PC-3 (cell line): ENCODE results near the gene HOXB6. TPM values are rescaled to one million over a fixed set of nuclear protein-coding genes. Genes with fewer than 3 reads are reported as not detected.

Experiments
- ATAC-seq: fragments of 200-7000 bp; cut with Tn5 transposase; 2 replicates; pipeline ENCODE4 v1.9.1; 2020; ENCODE audit warnings: mild to moderate bottlenecking, moderate library complexity
- BruUV-seq: library from RNA; stranded (reverse); fragments of 400-500 nt; replicated peaks from 2 replicates; lab custom pipeline; 2021; lab: Mats Ljungman, UMichigan
- CTCF ChIA-PET: fragments of 300-600 bp; sonication (Branson Sonifier 250); formaldehyde crosslinking; loops from one replicate; lab custom pipeline; 2022; ENCODE audit warnings: antibody characterized with exemption; lab: Charles Lee
- POLR2A ChIA-PET: fragments of 300-600 bp; sonication (Branson Sonifier 250); formaldehyde crosslinking; loops from one replicate; lab custom pipeline; 2022; ENCODE audit warnings: antibody characterized with exemption; ENCODE audit not compliant: unreplicated experiment; lab: Charles Lee
- DNase-seq: peaks from one replicate; pipeline ENCODE4 v3.0.0-alpha.2; 2015
- H2AFZ ChIP-seq: fragments of 300-600 bp; sonication (generic); 2 replicates; pipeline ENCODE4 v1.6.0; 2016; ENCODE audit warnings: antibody characterized with exemption, low read length
- H3F3A ChIP-seq: fragments of 300-600 bp; sonication (generic); one replicate; pipeline ENCODE4 v1.6.0; 2017; ENCODE audit warnings: antibody characterized with exemption, low read length, control low read depth, mild to moderate bottlenecking; ENCODE audit not compliant: unreplicated experiment
- H3K27ac ChIP-seq: fragments of 300-600 bp; sonication (generic); 2 replicates; pipeline ENCODE4 v1.5.1; 2016; ENCODE audit warnings: mild to moderate bottlenecking, low read length
- H3K27me3 ChIP-seq: fragments of 300-600 bp; sonication (generic); 2 replicates; pipeline ENCODE4 v1.6.1; 2016; ENCODE audit warnings: low read length, mixed read lengths
- H3K36me3 ChIP-seq: fragments of 300-600 bp; sonication (generic); 2 replicates; pipeline ENCODE4 v1.6.1; 2016; ENCODE audit warnings: low read depth, mixed run types, low read length, mixed read lengths
- H3K4me1 ChIP-seq: fragments of 300-600 bp; sonication (generic); 2 replicates; pipeline ENCODE4 v1.5.1; 2016; ENCODE audit warnings: low read length; ENCODE audit not compliant: insufficient read depth
- H3K4me2 ChIP-seq: fragments of 300-600 bp; sonication (generic); 2 replicates; pipeline ENCODE4 v1.6.0; 2016; ENCODE audit warnings: low read length
- H3K4me3 ChIP-seq: fragments of 300-600 bp; sonication (generic); 2 replicates; pipeline ENCODE4 v1.5.1; 2016; ENCODE audit warnings: mild to moderate bottlenecking, low read length, mixed read lengths
- H3K79me2 ChIP-seq: fragments of 300-600 bp; sonication (generic); 2 replicates; pipeline ENCODE4 v1.6.1; 2017; ENCODE audit warnings: low read length, mixed read lengths
- H3K9ac ChIP-seq: fragments of 300-600 bp; sonication (generic); 2 replicates; pipeline ENCODE4 v1.6.0; 2016; ENCODE audit warnings: mild to moderate bottlenecking, low read length
- H3K9me2 ChIP-seq: fragments of 300-600 bp; sonication (generic); replicated peaks from 2 replicates; pipeline ENCODE4 v1.6.1; 2016; ENCODE audit warnings: mixed run types, low read length, mixed read lengths
- H3K9me3 ChIP-seq: fragments of 300-600 bp; sonication (generic); 2 replicates; pipeline ENCODE4 v1.6.1; 2016; ENCODE audit warnings: low read length, mixed read lengths
- H4K20me1 ChIP-seq: fragments of 300-600 bp; sonication (generic); 2 replicates; pipeline ENCODE4 v1.6.1; 2016; ENCODE audit warnings: low read length, mixed read lengths
- EZH2 ChIP-seq: fragments of 300-600 bp; sonication (generic); IDR thresholded peaks from one replicate; pipeline ENCODE4 v1.6.1; 2017; ENCODE audit warnings: antibody characterized with exemption, mild to moderate bottlenecking, low read length; ENCODE audit not compliant: unreplicated experiment
- EZH2phosphoT487 ChIP-seq: fragments of 300-600 bp; sonication (generic); IDR thresholded peaks from 2 replicates; pipeline ENCODE4 v1.6.1; 2018; ENCODE audit warnings: mild to moderate bottlenecking, antibody characterized with exemption, low read length, borderline replicate concordance
- intact Hi-C: fragments of 100-400 bp; cut with micrococcal nuclease; formaldehyde crosslinking; loops from 2 replicates; pipeline ENCODE4 v1.9.0; 2023
- total RNA-seq: library from RNA; depleted of rRNA; stranded (reverse); fragments of >200 nt; gene quantifications from 2 replicates; pipeline ENCODE4 v1.2.3, GENCODE V29; 2014
- TF ChIP-seq, protein P1 (sequence below): fragments of 300-600 bp; sonication (generic); conservative IDR thresholded peaks from 2 replicates; pipeline ENCODE4 v1.5.1; 2017; ENCODE audit warnings: antibody characterized with exemption, low read depth, mild to moderate bottlenecking, low read length

Gene HOXB6
- total RNA-seq, 1 experiment from 2014 or later, result 9.5 TPM

DNA sequence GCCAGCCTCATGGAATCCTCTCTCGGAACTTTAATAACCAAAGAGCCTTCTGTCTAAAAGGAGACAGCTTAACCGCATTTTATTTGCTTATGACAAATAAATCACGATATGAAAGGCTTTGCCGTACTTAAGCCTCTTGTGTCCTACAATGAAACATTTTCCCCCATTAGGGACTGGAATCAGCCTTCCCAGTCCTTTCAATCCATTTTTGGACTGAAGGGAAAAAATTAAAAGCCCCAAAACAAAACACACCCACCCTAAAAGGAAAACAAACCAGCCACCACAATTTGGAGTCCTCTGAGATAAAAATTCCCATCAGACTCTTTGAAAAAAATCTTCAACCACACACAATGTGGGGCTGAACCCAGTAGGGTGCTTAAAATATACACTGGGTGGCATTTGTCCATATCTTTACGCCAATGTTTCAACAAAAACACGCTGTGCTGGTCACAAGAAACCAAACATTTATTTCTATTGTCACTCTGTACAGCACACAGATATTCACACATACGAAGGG, 29.7 kb downstream of the HOXB6 start:
- H2AFZ ChIP-seq, result peak overlapping the region; percentile 22
- intact Hi-C loops, result no loop called here
- H3K4me3 ChIP-seq, result no peak overlapping the region
- ChIA-PET CTCF (interaction anchor here (0.8 kb wide), 1 partner anchor 12 kb away, joined by 4 read pairs; no protein-coding TSS in a partner anchor), POLR2A (interaction anchor here (0.6 kb wide), 1 partner anchor 143 kb away, joined by 4 read pairs; no protein-coding TSS in a partner anchor)
- H3K79me2 ChIP-seq, result no peaks in the 10 kb centered on the region
- H3K4me2 ChIP-seq, result peak overlapping the region; percentile 51
- peak; percentile 51 for DNase-seq
- no peak overlapping the region for H3K9ac ChIP-seq
- no peaks in the 10 kb centered on the region for H3K36me3 ChIP-seq
- H4K20me1 ChIP-seq, result no peaks in the 10 kb centered on the region
- H3K27ac ChIP-seq, result no peak overlapping the region
- peak; percentile 37 for ATAC-seq
- no peak for TF ChIP-seq EZH2
- TF ChIP-seq, protein P1, sequence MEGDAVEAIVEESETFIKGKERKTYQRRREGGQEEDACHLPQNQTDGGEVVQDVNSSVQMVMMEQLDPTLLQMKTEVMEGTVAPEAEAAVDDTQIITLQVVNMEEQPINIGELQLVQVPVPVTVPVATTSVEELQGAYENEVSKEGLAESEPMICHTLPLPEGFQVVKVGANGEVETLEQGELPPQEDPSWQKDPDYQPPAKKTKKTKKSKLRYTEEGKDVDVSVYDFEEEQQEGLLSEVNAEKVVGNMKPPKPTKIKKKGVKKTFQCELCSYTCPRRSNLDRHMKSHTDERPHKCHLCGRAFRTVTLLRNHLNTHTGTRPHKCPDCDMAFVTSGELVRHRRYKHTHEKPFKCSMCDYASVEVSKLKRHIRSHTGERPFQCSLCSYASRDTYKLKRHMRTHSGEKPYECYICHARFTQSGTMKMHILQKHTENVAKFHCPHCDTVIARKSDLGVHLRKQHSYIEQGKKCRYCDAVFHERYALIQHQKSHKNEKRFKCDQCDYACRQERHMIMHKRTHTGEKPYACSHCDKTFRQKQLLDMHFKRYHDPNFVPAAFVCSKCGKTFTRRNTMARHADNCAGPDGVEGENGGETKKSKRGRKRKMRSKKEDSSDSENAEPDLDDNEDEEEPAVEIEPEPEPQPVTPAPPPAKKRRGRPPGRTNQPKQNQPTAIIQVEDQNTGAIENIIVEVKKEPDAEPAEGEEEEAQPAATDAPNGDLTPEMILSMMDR, result no peak
- no peak for TF ChIP-seq EZH2phosphoT487
- H3K9me2 ChIP-seq, result no peaks in the 10 kb centered on the region
- no peaks in the 10 kb centered on the region for H3K9me3 ChIP-seq
- H3K27me3 ChIP-seq, result no peaks in the 10 kb centered on the region
- H3F3A ChIP-seq, result no peaks in the 10 kb centered on the region
- no TSS peak for BruUV-seq
- peaks cover 20% of the 10 kb centered on the region for H3K4me1 ChIP-seq

DNA sequence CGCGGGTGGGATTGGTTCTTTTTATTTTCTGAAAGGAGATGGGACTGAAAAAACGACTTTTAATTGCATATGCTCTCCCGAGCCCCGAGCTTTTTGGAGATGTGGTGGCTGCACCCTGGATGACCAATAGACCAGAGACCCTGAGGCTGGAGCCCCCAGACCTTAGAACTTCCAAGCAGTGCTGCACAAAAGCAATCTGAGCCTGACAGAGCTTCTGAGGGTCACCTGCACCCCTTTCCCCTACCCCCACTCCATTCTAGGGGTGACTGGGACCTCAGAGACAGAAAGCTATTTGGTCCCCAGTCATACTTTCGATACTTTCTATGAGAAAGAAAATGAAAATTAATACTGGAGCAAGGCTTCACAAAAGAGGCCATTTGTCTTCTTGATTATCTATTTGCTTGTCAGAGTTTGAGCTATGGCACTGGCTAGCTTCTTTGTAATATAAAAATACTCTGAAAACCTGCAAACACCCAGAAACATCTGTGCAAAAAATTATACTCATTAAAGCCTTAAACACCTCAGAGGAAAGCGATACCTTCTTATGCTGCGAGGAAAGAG, 30.2 kb downstream of the HOXB6 start:
- no peaks in the 10 kb centered on the region for H4K20me1 ChIP-seq
- peaks cover 20% of the 10 kb centered on the region for H3K4me1 ChIP-seq
- H3F3A ChIP-seq, result no peaks in the 10 kb centered on the region
- CTCF ChIA-PET, result interaction anchor here (0.6 to 0.8 kb wide), 2 partner anchors 12 to 58 kb away, joined by 4 read pairs; no protein-coding TSS in a partner anchor
- POLR2A ChIA-PET, result interaction anchor here (0.6 kb wide), 1 partner anchor 143 kb away, joined by 4 read pairs; no protein-coding TSS in a partner anchor
- H3K36me3 ChIP-seq, result no peaks in the 10 kb centered on the region
- TF ChIP-seq EZH2, result no peak
- no peak for TF ChIP-seq EZH2phosphoT487
- TF ChIP-seq, protein P1, result no peak
- no peaks in the 10 kb centered on the region for H3K79me2 ChIP-seq
- ATAC-seq, result no peak
- intact Hi-C loops, result no loop called here
- H3K27ac ChIP-seq, result no peak overlapping the region
- DNase-seq, result no peak
- no peaks in the 10 kb centered on the region for H3K9me2 ChIP-seq
- H3K4me2 ChIP-seq, result peak overlapping the region; percentile 51
- no peak overlapping the region for H3K4me3 ChIP-seq
- no TSS peak for BruUV-seq
- no peak overlapping the region for H3K9ac ChIP-seq
- peak overlapping the region; percentile 22; the same call in 1 of the 2 replicates for H2AFZ ChIP-seq
- no peaks in the 10 kb centered on the region for H3K9me3 ChIP-seq
- no peaks in the 10 kb centered on the region for H3K27me3 ChIP-seq

DNA sequence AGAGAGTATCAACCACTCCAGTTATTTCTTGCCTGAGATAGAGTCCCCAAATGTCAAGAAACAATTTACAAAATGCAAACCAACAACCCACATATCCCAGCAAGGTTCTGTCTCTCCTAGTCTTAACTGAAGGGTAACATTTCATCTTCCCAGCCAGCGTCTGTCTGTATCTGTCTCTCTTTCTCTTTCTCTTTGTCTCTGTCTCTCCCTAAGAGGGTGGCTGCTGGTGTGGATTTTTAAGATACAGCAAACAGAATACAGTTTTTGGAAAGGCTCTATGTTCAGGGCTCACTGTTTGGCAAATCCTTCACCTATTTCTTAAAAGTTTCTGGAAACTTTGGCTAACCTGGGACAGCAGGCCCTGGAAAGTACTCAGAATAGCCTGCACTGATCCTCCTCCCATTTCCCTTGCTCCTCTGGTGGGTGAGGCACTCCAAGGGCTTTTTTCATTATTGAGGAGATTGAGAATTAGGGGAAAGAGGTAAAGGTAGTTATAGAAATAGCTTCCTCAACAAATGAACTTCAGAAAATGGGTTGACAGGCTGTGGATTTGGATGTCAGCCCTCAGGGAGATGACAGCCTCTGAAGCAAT, 32.9 kb downstream of the HOXB6 start:
- CTCF ChIA-PET, result no interaction called here
- intact Hi-C loops, result no loop called here
- H3K4me2 ChIP-seq, result no peak overlapping the region

More for the DNA sequence above, 32.9 kb downstream of the HOXB6 start:
- Histone ChIP-seq H3F3A (no peaks in the 10 kb centered on the region), H3K9me3 (no peaks in the 10 kb centered on the region), H3K27ac (no peak overlapping the region), H4K20me1 (no peaks in the 10 kb centered on the region), H2AFZ (no peak overlapping the region), H3K36me3 (no peaks in the 10 kb centered on the region), H3K4me1 (peaks cover 13% of the 10 kb centered on the region), H3K79me2 (no peaks in the 10 kb centered on the region), H3K4me3 (no peak overlapping the region), H3K9me2 (no peaks in the 10 kb centered on the region), H3K9ac (no peak overlapping the region), H3K27me3 (no peaks in the 10 kb centered on the region)
- POLR2A ChIA-PET, result no interaction called here
- no TSS peak for BruUV-seq
- DNase-seq, result no peak
- no peak for ATAC-seq
- TF ChIP-seq EZH2phosphoT487 (no peak), EZH2 (no peak)
- TF ChIP-seq, protein P1, result no peak
